ENCODE results near the gene RIMKLA.

RIMKLA gene

GRCh38 chr1:42380586-42381279, at the start of gene RIMKLA:
TSS of gene RIMKLA (plus strand) at chr1:42380792. CDS start at chr1:42380935, 143 bp downstream.
- ATAC-seq: peak; percentile 93
- DNase-seq: peak; percentile 68

- ATAC-seq (no peak), DNase-seq (no peak)
These were observed 47.7 kb upstream of the RIMKLA start for GRCh38 chr1:42332877-42333276.

GRCh38 chr1:42333662-42334239, 46.8 kb upstream of the RIMKLA start:
- DNase-seq: no peak
- ATAC-seq: no peak

GRCh38 chr1:42334240-42335049, 46.1 kb upstream of the RIMKLA start:
- peak; percentile 43 for DNase-seq
- ATAC-seq: peak; percentile 64

GRCh38 chr1:42335050-42335808, 45.4 kb upstream of the RIMKLA start, which contains the start of gene FOXJ3:
TSS of gene FOXJ3 (minus strand) at chr1:42335235. CDS start at chr1:42311093, 24,142 bp downstream.
- DNase-seq (peak; percentile 94), ATAC-seq (peak; percentile 94)

- ATAC-seq (no peak), DNase-seq (no peak)
These were observed 44.6 kb upstream of the RIMKLA start for GRCh38 chr1:42335809-42336518.

- DNase-seq: no peak
- no peak for ATAC-seq
These were observed 43.6 kb upstream of the RIMKLA start for GRCh38 chr1:42336978-42337377.

- no peak for ATAC-seq
These were observed 40.5 kb upstream of the RIMKLA start for GRCh38 chr1:42340093-42340492.

GRCh38 chr1:42340901-42341300, 39.7 kb upstream of the RIMKLA start:
- no peak for ATAC-seq
- DNase-seq: no peak

More at GRCh38 chr1:42340093-42340492, 40.5 kb upstream of the RIMKLA start:
- no peak for DNase-seq

- no peak for ATAC-seq
- DNase-seq: no peak
These were observed 37.5 kb upstream of the RIMKLA start for GRCh38 chr1:42343049-42343448.

- no peak for ATAC-seq
These were observed 32.1 kb upstream of the RIMKLA start for GRCh38 chr1:42348498-42348897.

GRCh38 chr1:42350086-42350485, 30.5 kb upstream of the RIMKLA start:
- no peak for ATAC-seq
- no peak for DNase-seq

More at GRCh38 chr1:42348498-42348897, 32.1 kb upstream of the RIMKLA start:
- DNase-seq: no peak

GRCh38 chr1:42358791-42359190, 21.8 kb upstream of the RIMKLA start:
- ATAC-seq: peak; percentile 49
- DNase-seq: no peak

- DNase-seq (no peak), ATAC-seq (no peak)
These were observed 21.1 kb upstream of the RIMKLA start for GRCh38 chr1:42359466-42359865.

- ATAC-seq (no peak), DNase-seq (no peak)
These were observed 16.5 kb upstream of the RIMKLA start for GRCh38 chr1:42364089-42364488.

- ATAC-seq (no peak), DNase-seq (no peak)
These were observed 16.1 kb upstream of the RIMKLA start for GRCh38 chr1:42364542-42364941.

- ATAC-seq (no peak), DNase-seq (no peak)
These were observed 15.5 kb upstream of the RIMKLA start for GRCh38 chr1:42365118-42365517.

GRCh38 chr1:42368096-42368795, 12.3 kb upstream of the RIMKLA start:
- DNase-seq (no peak), ATAC-seq (no peak)

GRCh38 chr1:42369471-42369870, 11.1 kb upstream of the RIMKLA start:
- no peak for ATAC-seq

GRCh38 chr1:42370876-42371549, 9.6 kb upstream of the RIMKLA start:
- no peak for DNase-seq
- no peak for ATAC-seq

More at GRCh38 chr1:42369471-42369870, 11.1 kb upstream of the RIMKLA start:
- no peak for DNase-seq
